K562 (cell line): ENCODE measurements around the gene FAM32A. TPM values are rescaled to one million over a fixed set of nuclear protein-coding genes. Genes with fewer than 3 reads are reported as not detected.
A peak's percentile ranks its signal among the peaks of the same experiment; 100 is the strongest.

Experiments
- CREM ChIP-seq: IDR thresholded peaks from 2 replicates; pipeline ENCODE4 v1.6.1; 2014; ENCODE audit warnings: antibody characterized with exemption, low read depth
- ERF ChIP-seq: fragments of 450-650 bp; formaldehyde crosslinking; IDR thresholded peaks from 2 replicates; pipeline ENCODE4 v1.4.0; 2020; ENCODE audit warnings: mild to moderate bottlenecking, mixed read lengths
- GABPB1 ChIP-seq: sonication (generic); formaldehyde crosslinking; IDR thresholded peaks from 2 replicates; pipeline ENCODE4 v1.8.0; 2022; ENCODE audit warnings: mild to moderate bottlenecking, missing genetic modification reagents
- HDAC8 ChIP-seq: fragments of 450-650 bp; IDR thresholded peaks from 2 replicates; pipeline ENCODE4 v1.6.1; 2016; ENCODE audit warnings: mild to moderate bottlenecking, missing genetic modification characterization, moderate library complexity, missing compliant biosample characterization
- HMBOX1 ChIP-seq: sonication (generic); IDR thresholded peaks from 2 replicates; pipeline ENCODE4 v1.6.1; 2016
- KLF1 ChIP-seq: fragments of 450-650 bp; IDR thresholded peaks from 2 replicates; pipeline ENCODE4 v1.6.1; 2016; ENCODE audit warnings: missing genetic modification characterization, missing compliant biosample characterization
- NBN ChIP-seq: fragments of 450-650 bp; IDR thresholded peaks from 2 replicates; pipeline ENCODE4 v1.6.1; 2016; ENCODE audit warnings: low read depth, mild to moderate bottlenecking
- NR2C2 ChIP-seq, 2 experiments: fragments of 200-800 bp in 1 of 2; sonication (Bioruptor generic) in 1 of 2; sonication (generic) in 1 of 2; formaldehyde crosslinking in 1 of 2; IDR thresholded peaks; 2 replicates each; pipeline versions ENCODE4 v1.6.1 to v1.8.0; 2016 to 2022; ENCODE audit warnings: mild to moderate bottlenecking in 1 of 2, missing compliant biosample characterization in 1 of 2, missing genetic modification characterization in 1 of 2, missing genetic modification reagents in 1 of 2
- PHF8 ChIP-seq: fragments of 200-600 bp; sonication (generic); IDR thresholded peaks from 2 replicates; pipeline ENCODE4 v1.6.1; 2012; ENCODE audit warnings: mixed run types, mild to moderate bottlenecking, inconsistent platforms, low read length, moderate library complexity, borderline replicate concordance
- PKNOX1 ChIP-seq: fragments of 450-650 bp; IDR thresholded peaks from 2 replicates; pipeline ENCODE4 v1.6.1; 2016
- SIN3B ChIP-seq: fragments of 450-650 bp; IDR thresholded peaks from 2 replicates; pipeline ENCODE4 v1.6.1; 2017; ENCODE audit warnings: low read depth, mild to moderate bottlenecking, moderate library complexity
- SMAD4 ChIP-seq: fragments of 250-450 bp; sonication (Bioruptor Pico); conservative IDR thresholded peaks from 2 replicates; pipeline ENCODE4 v1.8.0; 2021; ENCODE audit warnings: inconsistent platforms, mild to moderate bottlenecking, moderate library complexity
- ZBTB49 ChIP-seq: sonication (generic); formaldehyde crosslinking; IDR thresholded peaks from 2 replicates; pipeline ENCODE4 v1.8.0; 2022; ENCODE audit warnings: missing genetic modification reagents, mild to moderate bottlenecking, borderline replicate concordance
- ZEB2 ChIP-seq: fragments of 450-650 bp; IDR thresholded peaks from 2 replicates; pipeline ENCODE4 v1.6.1; 2016
- ZNF253 ChIP-seq: fragments of 250-450 bp; sonication (Bioruptor Pico); conservative IDR thresholded peaks from 2 replicates; pipeline ENCODE4 v1.6.1; 2021; ENCODE audit warnings: mild to moderate bottlenecking
- ZNF41 ChIP-seq: fragments of 250-450 bp; sonication (Bioruptor Pico); conservative IDR thresholded peaks from 2 replicates; pipeline ENCODE4 v1.4.0; 2020; ENCODE audit warnings: mild to moderate bottlenecking
- ZNF445 ChIP-seq: fragments of 250-450 bp; sonication (Bioruptor Pico); IDR thresholded peaks from 2 replicates; pipeline ENCODE4 v1.4.0; 2020; ENCODE audit warnings: low read depth, mild to moderate bottlenecking, moderate library complexity
- ZNF696 ChIP-seq: fragments of 250-450 bp; sonication (Bioruptor Pico); conservative IDR thresholded peaks from 2 replicates; pipeline ENCODE4 v1.4.0; 2020; ENCODE audit warnings: mild to moderate bottlenecking, moderate library complexity
- polyA plus RNA-seq, 8 experiments: library from polyadenylated mRNA; depleted of rRNA in 4 of 8; stranded (reverse) in 5 of 8; unstranded in 3 of 8; fragments of >200 nt; fragmentation: Nextera tagmentation in 2 of 8; fragmentation: Illumina TruSeq in 1 of 8; extraction: Ambion mirVana in 2 of 8; extraction: Trizol in 1 of 8; gene quantifications; 2 replicates each; pipeline versions ENCODE4 v1.2.1 to v1.2.3, GENCODE V29; 2011 to 2014; ENCODE audit warnings: inconsistent platforms in 1 of 8, missing spikeins in 1 of 8
- total RNA-seq, 7 experiments: library from RNA; depleted of rRNA in 6 of 7; stranded (reverse); fragments of >200 nt in 6 of 7; fragmentation: Illumina TruSeq in 2 of 7; extraction: Trizol in 2 of 7; gene quantifications; 2 replicates each; pipeline versions ENCODE4 v1.2.1 to v1.2.3, GENCODE V29; 2011 to 2021; ENCODE audit warnings: low replicate concordance in 1 of 7

The FAM32A gene
- total and polyA plus RNA-seq, 9 of the 15 experiments (the other 6 are each of a cell fraction or from before 2014, with no cell fraction given), result 30.7 to 96.7 (median 73.7) TPM

GRCh38 chr19:16197622-16198369 is 12.6 kb downstream of the FAM32A start, which contains the start of gene AP1M1 (continued):
- TF ChIP-seq SIN3B (0 out of 2 replicates have a peak, but pooled peaks have one; percentile 32), ZNF253 (CRISPR knock-in tag) (no peak), GABPB1 (peak; percentile 93), PKNOX1 (no peak), HDAC8 (tag) (no peak), KLF1 (tag) (peak; percentile 75), NR2C2 (CRISPR knock-in tag; IDR thresholded peaks at IDR 0.05) (0 out of 2 replicates have a peak, but pooled peaks have one; percentile 10), NR2C2 (tag; IDR thresholded peaks at IDR 0.05) (peak; percentile 87), ZNF696 (CRISPR knock-in tag) (no peak), ZNF445 (CRISPR knock-in tag) (no peak), ZEB2 (peak; percentile 7; the same call in 1 of the 2 replicates), ZBTB49 (CRISPR knock-in tag) (no peak), ZNF41 (CRISPR knock-in tag) (no peak), HMBOX1 (peak; percentile 13; the same call in 1 of the 2 replicates), CREM (peak; percentile 2; the same call in 1 of the 2 replicates), PHF8 (peak; percentile 97; the same call in 1 of the 2 replicates), ERF (CRISPR knock-in tag) (no peak), NBN (peak; percentile 3; the same call in 1 of the 2 replicates), SMAD4 (CRISPR knock-in tag) (peak; percentile 65; the same call in 1 of the 2 replicates)
